K562 (cell line): Measurements from ENCODE around the gene NYNRIN. TPM values are rescaled to one million over a fixed set of nuclear protein-coding genes. Genes with fewer than 3 reads are reported as not detected.

Source experiments
- ATAC-seq: fragments of 200-7000 bp; cut with Tn5 transposase; 3 replicates; pipeline ENCODE4 v1.9.1; 2020; ENCODE audit warnings: moderate library complexity
- BruUV-seq: library from RNA; stranded (reverse); fragments of 400-500 nt; replicated peaks from 2 replicates; lab custom pipeline; 2021; lab: Mats Ljungman, UMichigan
- CTCF ChIA-PET: fragments of 300-600 bp; formaldehyde crosslinking; extraction: SDS; loops from one replicate; lab custom pipeline; 2021; ENCODE audit warnings: low intra/inter-chr PET ratio; lab: Yijun Ruan, JAX
- POLR2A ChIA-PET: fragments of 300-600, 350-650 bp; sonication (Branson Sonifier 250); formaldehyde crosslinking; extraction: SDS; loops from one replicate; lab custom pipeline; 2021; ENCODE audit warnings: antibody characterized with exemption, inconsistent platforms; lab: Yijun Ruan, JAX
- DNase-seq, 4 experiments: peaks; one replicate each; pipeline versions ENCODE4 v3.0.0 to v3.0.0-alpha.2; 2011 to 2018; ENCODE audit warnings: low spot score in 3 of 4, mixed read lengths in 3 of 4; ENCODE audit errors: extremely low read depth in 1 of 4
- FAIRE-seq: peaks from 2 replicates; lab custom pipeline; 2011; peaks lifted over from hg19 to GRCh38; lab: Jason Lieb, UNC
- H2AFZ ChIP-seq: 2 replicates; pipeline ENCODE4 v1.6.0; 2011; ENCODE audit warnings: low read depth, low read length, control low read depth, inconsistent platforms
- H3K27ac ChIP-seq: fragments of 200-600 bp; 3 replicates; pipeline ENCODE4 v1.8.0; 2011; ENCODE audit warnings: low read depth, mild to moderate bottlenecking, control low read depth, inconsistent platforms, low read length, moderate library complexity, mixed read lengths; ENCODE audit errors: extremely low read depth
- H3K27me3 ChIP-seq, 2 experiments: fragments of 300-600 bp in 1 of 2; 2 replicates in 1 of 2; 3 replicates in 1 of 2; pipeline versions ENCODE4 v1.6.0 to v1.8.0; 2011; ENCODE audit warnings: inconsistent platforms in 2 of 2, low read length in 2 of 2, mild to moderate bottlenecking in 1 of 2, mixed read lengths in 1 of 2, moderate library complexity in 1 of 2; ENCODE audit not compliant: control insufficient read depth in 2 of 2, insufficient read depth in 2 of 2
- H3K36me3 ChIP-seq: fragments of 300-600 bp; 3 replicates; pipeline ENCODE4 v1.8.0; 2011; ENCODE audit warnings: mild to moderate bottlenecking, low read length, inconsistent platforms; ENCODE audit not compliant: control insufficient read depth, insufficient read depth
- H3K4me1 ChIP-seq, 2 experiments: fragments of 200-600 bp in 1 of 2; replicated peaks in 1 of 2; 2 replicates in 1 of 2; 3 replicates in 1 of 2; pipeline versions ENCODE4 v1.5.1 to v1.8.0; 2011; ENCODE audit warnings: inconsistent platforms in 2 of 2, low read length in 2 of 2, mild to moderate bottlenecking in 1 of 2, mixed read lengths in 1 of 2, moderate library complexity in 1 of 2; ENCODE audit not compliant: control insufficient read depth in 2 of 2, insufficient read depth in 2 of 2
- H3K4me2 ChIP-seq: 2 replicates; pipeline ENCODE4 v1.6.1; 2011; ENCODE audit warnings: low read length, control low read depth, inconsistent platforms, mixed read lengths; ENCODE audit not compliant: insufficient read depth
- H3K4me3 ChIP-seq: fragments of 200-600 bp; sonication (generic), shearing (Covaris generic); 2 replicates; pipeline ENCODE4 v1.5.1; 2016; ENCODE audit warnings: control low read depth, inconsistent platforms
- H3K79me2 ChIP-seq: fragments of 200-600 bp; 3 replicates; pipeline ENCODE4 v1.8.0; 2011; ENCODE audit warnings: low read length, inconsistent platforms; ENCODE audit not compliant: control insufficient read depth, insufficient read depth
- H3K9ac ChIP-seq, 2 experiments: 2 replicates each; pipeline versions ENCODE4 v1.6.0 to v1.6.1; 2011; ENCODE audit warnings: low read depth in 2 of 2, low read length in 2 of 2, control low read depth in 1 of 2, inconsistent platforms in 1 of 2, mild to moderate bottlenecking in 1 of 2, mixed read lengths in 1 of 2; ENCODE audit not compliant: insufficient read depth in 1 of 2
- H3K9me1 ChIP-seq: one replicate; pipeline ENCODE4 v1.6.0; 2011; ENCODE audit warnings: inconsistent platforms, mild to moderate bottlenecking, low read length, moderate library complexity; ENCODE audit not compliant: control insufficient read depth, insufficient read depth
- H3K9me3 ChIP-seq: replicated peaks from 2 replicates; pipeline ENCODE4 v1.5.1; 2011; ENCODE audit warnings: low read depth, low read length, inconsistent platforms; ENCODE audit not compliant: control insufficient read depth, insufficient read depth
- H4K20me1 ChIP-seq: replicated peaks from 2 replicates; pipeline ENCODE4 v1.6.1; 2011; ENCODE audit warnings: low read length, inconsistent platforms, mixed read lengths; ENCODE audit not compliant: control insufficient read depth, insufficient read depth
- ATF3 ChIP-seq, 2 experiments: fragments of 450-650 bp in 1 of 2; sonication (generic) in 1 of 2; formaldehyde crosslinking in 1 of 2; IDR thresholded peaks in 1 of 2; conservative IDR thresholded peaks in 1 of 2; 2 replicates each; pipeline versions ENCODE4 v1.6.1 to v1.8.1; 2016 to 2023; ENCODE audit warnings: mild to moderate bottlenecking in 2 of 2, moderate library complexity in 2 of 2, inconsistent platforms in 1 of 2, missing genetic modification reagents in 1 of 2
- CLOCK ChIP-seq: fragments of 250-450 bp; sonication (Bioruptor Pico); IDR thresholded peaks from 2 replicates; pipeline ENCODE4 v1.4.0; 2020; ENCODE audit warnings: mild to moderate bottlenecking, moderate library complexity, borderline replicate concordance
- EGR1 ChIP-seq: fragments of 450-650 bp; conservative IDR thresholded peaks from 2 replicates; pipeline ENCODE4 v1.6.1; 2017; ENCODE audit warnings: mild to moderate bottlenecking
- HEY1 ChIP-seq: fragments of 250-450 bp; sonication (Bioruptor Pico); IDR thresholded peaks from 2 replicates; pipeline ENCODE4 v1.5.0; 2020; ENCODE audit warnings: mild to moderate bottlenecking, moderate library complexity, borderline replicate concordance
- LCOR ChIP-seq: sonication (generic); formaldehyde crosslinking; IDR thresholded peaks from 2 replicates; pipeline ENCODE4 v1.8.0; 2022; ENCODE audit warnings: mild to moderate bottlenecking, missing genetic modification reagents
- MAFF ChIP-seq: IDR thresholded peaks from 2 replicates; pipeline ENCODE4 v1.6.1; 2012; ENCODE audit warnings: low read length, improper control_type of control experiment
- MAX ChIP-seq: sonication (generic); formaldehyde crosslinking; IDR thresholded peaks from 2 replicates; pipeline ENCODE4 v1.9.0; 2022; ENCODE audit warnings: mild to moderate bottlenecking, missing genetic modification reagents
- MYNN ChIP-seq, 2 experiments: sonication (generic); formaldehyde crosslinking in 1 of 2; IDR thresholded peaks; 2 replicates each; pipeline versions ENCODE4 v1.5.0 to v1.6.1; 2016 to 2020; ENCODE audit warnings: antibody characterized with exemption in 1 of 2, missing genetic modification reagents in 1 of 2
- POLR2A ChIP-seq: fragments of 450-650 bp; conservative IDR thresholded peaks from 2 replicates; pipeline ENCODE4 v1.6.1; 2016
- SMARCB1 ChIP-seq: IDR thresholded peaks from 2 replicates; pipeline ENCODE4 v1.6.1; 2011; ENCODE audit warnings: improper control_type of control experiment, low read depth; ENCODE audit not compliant: insufficient read length
- ZBTB33 ChIP-seq: sonication (generic); formaldehyde crosslinking; IDR thresholded peaks from 2 replicates; pipeline ENCODE4 v1.8.1; 2023; ENCODE audit warnings: mild to moderate bottlenecking, missing genetic modification reagents
- ZNF146 ChIP-seq: IDR thresholded peaks from one replicate; pipeline ENCODE4 v1.6.1; 2018; ENCODE audit warnings: missing compliant biosample characterization; ENCODE audit not compliant: unreplicated experiment
- ZNF518B ChIP-seq: fragments of 250-450 bp; sonication (Bioruptor Pico); IDR thresholded peaks from 2 replicates; pipeline ENCODE4 v1.5.0; 2021; ENCODE audit warnings: mild to moderate bottlenecking, moderate library complexity
- ZNF79 ChIP-seq: fragments of 250-450 bp; sonication (Bioruptor Pico); IDR thresholded peaks from 2 replicates; pipeline ENCODE4 v1.4.0; 2020; ENCODE audit warnings: low read depth, mild to moderate bottlenecking, moderate library complexity
- in situ Hi-C: fragments of 300-500 bp; cut with MboI; formaldehyde crosslinking; loops from 4 replicates; pipeline ENCODE4 v1.15.0; 2018; ENCODE audit warnings: inconsistent platforms, mixed read lengths
- intact Hi-C: fragments of 100-400 bp; cut with micrococcal nuclease; formaldehyde crosslinking; loops from 2 replicates; pipeline ENCODE4 v1.14.2; 2022
- polyA plus RNA-seq, 8 experiments: library from polyadenylated mRNA; depleted of rRNA in 4 of 8; stranded (reverse) in 5 of 8; unstranded in 3 of 8; fragments of >200 nt; fragmentation: Nextera tagmentation in 2 of 8; fragmentation: Illumina TruSeq in 1 of 8; extraction: Ambion mirVana in 2 of 8; extraction: Trizol in 1 of 8; gene quantifications; 2 replicates each; pipeline versions ENCODE4 v1.2.1 to v1.2.3, GENCODE V29; 2011 to 2014; ENCODE audit warnings: inconsistent platforms in 1 of 8, missing spikeins in 1 of 8
- total RNA-seq, 7 experiments: library from RNA; depleted of rRNA in 6 of 7; stranded (reverse); fragments of >200 nt in 6 of 7; fragmentation: Illumina TruSeq in 2 of 7; extraction: Trizol in 2 of 7; gene quantifications; 2 replicates each; pipeline versions ENCODE4 v1.2.1 to v1.2.3, GENCODE V29; 2011 to 2021; ENCODE audit warnings: low replicate concordance in 1 of 7

NYNRIN gene
- total and polyA plus RNA-seq, 9 of the 15 experiments (the other 6 are each of a cell fraction or from before 2014, with no cell fraction given), result 0.04 to 1.2 (median 0.28) TPM

- in situ Hi-C loops, result no loop called here
- Histone ChIP-seq H3K9me1 (no peaks in the 10 kb centered on the region), H3K4me2 (no peak overlapping the region), H3K27ac (no peak overlapping the region), H2AFZ (no peak overlapping the region), H3K4me3 (no peak overlapping the region), H3K36me3 (no peaks in the 10 kb centered on the region), H3K9ac (no peak overlapping the region), H4K20me1 (no peaks in the 10 kb centered on the region), H3K79me2 (no peaks in the 10 kb centered on the region), H3K9me3 (no peaks in the 10 kb centered on the region), H3K4me1 (no peaks in the 10 kb centered on the region; a peak in 2 of 5 replicates), H3K27me3 (no peaks in the 10 kb centered on the region)
- POLR2A ChIA-PET, result no interaction called here
- no TSS peak for BruUV-seq
- intact Hi-C loops, result no loop called here
- no peak for DNase-seq
- CTCF ChIA-PET, result no interaction called here
- no peak for ATAC-seq
- no peak for FAIRE-seq
- TF ChIP-seq CLOCK (CRISPR knock-in tag) (no peak), MAX (no peak), ZBTB33 (CRISPR knock-in tag) (no peak), POLR2A (no peak), ZNF518B (no peak), MYNN (IDR thresholded peaks at IDR 0.05) (no peak), MYNN (CRISPR knock-in tag; IDR thresholded peaks at IDR 0.05) (no peak), ZNF79 (no peak), ATF3 (IDR thresholded peaks at IDR 0.05) (no peak), ATF3 (CRISPR knock-in tag; conservative IDR thresholded peaks at IDR 0.05) (no peak), ZNF146 (CRISPR knock-in tag) (no peak), MAFF (no peak), HEY1 (no peak), EGR1 (no peak), LCOR (no peak), SMARCB1 (no peak)
These were observed 62.5 kb downstream of the NYNRIN start for GRCh38 chr14:24461336-24461735.
